ENCODE results near the gene SLC9A7.
A peak's percentile ranks its signal among the peaks of the same experiment; 100 is the strongest.

SLC9A7 gene

DNA sequence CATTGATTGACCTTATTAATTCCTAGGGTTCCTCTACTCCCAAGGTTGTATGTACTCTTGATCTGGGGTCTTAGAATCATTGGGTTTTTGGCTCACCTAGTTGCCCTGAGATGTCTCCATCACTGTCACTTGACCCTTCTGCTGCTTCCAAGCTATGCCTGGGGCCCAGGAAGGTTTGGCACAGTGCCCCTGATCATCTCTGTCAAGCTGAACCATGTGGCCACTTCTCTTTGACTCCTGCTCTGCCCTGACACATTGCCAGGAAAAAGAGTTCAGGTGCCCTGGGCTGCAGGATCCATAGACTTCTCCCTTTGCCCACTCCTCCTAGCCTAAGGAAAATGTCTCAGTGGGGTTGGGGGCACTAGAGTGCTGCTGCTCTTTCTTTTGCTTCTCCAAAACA, 189.3 kb downstream of the SLC9A7 start:
- DNase-seq: no peak

DNA sequence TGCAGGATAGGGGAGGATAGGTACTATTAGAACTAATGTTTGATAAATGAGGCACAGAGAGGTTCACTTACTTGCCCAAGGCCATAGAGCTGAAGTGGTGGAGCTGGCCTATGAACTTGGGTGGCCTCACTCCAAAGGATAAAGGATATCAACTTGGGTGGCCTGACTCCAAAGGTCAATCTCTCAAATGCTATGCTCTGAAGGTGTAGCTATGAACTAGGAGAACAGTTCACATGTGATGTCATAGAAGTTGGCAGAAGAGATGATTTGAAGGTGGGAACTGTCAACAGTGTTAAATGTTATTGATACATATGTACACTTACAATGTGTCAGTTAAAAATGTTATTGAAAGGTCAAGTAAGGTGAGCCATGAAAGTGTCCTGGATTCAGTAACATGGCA, 191.5 kb downstream of the SLC9A7 start:
- DNase-seq: no peak

DNA sequence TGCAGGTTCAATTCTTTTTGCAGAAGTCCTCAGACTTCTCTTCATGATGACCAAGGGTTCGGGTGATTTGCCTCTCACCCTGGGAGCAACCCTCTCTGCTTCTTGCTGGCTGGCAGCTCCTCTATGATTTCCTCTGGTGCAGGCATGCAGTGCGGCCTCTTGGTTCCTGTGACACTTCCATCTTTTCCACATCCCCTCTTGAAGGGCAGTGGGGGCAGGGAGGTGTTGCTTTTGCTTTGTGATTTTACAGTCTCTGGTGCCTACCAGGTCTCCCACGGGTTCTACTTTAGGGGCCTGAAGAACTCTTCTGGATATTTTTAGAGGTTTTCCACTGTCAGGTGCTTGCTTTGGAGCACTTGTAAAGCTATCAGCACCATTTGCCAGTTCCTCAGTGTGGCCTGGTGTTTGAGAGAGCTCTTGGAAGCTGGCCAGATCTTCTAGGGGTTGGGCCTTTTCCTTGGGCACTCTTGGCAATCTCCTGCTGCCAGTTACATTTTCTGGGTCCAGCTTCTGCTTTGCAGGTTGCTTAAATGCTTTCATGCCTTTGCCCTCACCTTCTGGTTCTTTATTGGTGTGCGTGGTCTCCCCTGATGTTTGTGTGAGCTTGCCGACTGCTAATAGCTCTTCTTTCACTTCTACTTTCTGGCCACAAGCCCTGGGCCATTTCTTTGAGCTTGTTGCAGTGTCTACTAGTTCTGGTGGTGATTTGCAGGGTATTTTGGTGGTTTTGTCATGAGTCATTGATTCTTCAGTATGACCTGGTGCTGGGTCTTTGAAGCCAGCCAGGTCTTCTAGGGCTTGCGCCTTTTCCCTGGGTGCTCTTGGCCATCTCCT, 196.9 kb downstream of the SLC9A7 start:
- peak; percentile 60 for DNase-seq

DNA sequence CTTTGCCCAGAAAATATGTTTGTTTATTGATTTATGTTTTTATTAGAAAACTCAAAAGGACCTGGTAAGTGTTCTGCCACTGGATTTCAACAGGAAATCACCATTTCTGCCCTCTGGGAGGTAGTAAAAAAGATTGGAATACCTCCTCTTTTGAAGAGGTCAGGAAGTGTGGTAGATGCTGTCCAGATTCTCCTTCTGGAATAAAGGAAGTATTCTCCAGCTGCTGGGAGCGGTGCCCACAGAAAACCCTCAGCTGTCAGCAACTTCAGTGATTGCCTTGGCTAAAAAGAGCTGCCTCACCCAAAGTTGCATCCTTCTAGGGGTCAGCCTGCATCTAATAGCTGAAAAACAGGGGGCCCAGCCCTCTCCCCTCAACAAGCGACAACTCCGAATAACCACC, 199.9 kb downstream of the SLC9A7 start:
- no peak for DNase-seq

DNA sequence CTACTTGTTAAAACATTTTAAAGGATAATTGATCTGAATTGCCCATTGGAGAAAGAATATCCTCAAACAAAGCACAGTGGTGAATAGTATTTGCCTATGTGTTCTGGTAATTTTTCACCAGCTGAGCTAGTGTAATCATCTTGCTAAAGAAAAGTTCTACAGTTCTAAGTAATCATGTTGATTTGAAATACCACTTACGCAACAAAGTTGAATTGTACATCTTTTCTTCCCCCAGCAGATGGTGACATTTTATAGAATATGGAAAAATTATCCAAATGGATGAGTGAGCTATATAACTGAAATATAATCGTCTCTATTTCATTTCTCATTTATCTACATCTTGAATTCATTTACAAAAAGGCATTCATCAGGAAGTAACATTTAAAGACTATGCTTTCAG, 204.0 kb downstream of the SLC9A7 start:
- DNase-seq: no peak

DNA sequence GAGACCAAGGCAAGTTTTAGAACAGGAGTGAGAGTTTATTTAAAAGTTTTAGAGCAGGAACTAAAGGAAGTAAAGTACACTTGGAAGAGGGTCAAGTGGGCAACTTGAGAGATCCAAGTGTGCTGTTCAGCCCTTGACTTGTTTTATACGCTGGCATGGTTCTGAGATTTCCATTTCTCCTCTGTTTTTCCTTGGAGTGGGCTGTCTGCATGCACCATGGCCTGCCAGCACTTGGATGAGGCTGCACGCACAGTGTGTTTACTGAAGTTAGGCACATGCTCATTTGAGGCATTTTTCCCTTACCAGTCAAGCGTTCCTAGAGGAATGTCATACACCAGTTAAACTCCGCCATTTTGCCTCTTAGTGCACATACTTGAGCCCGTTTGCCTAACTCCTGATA, 205.0 kb downstream of the SLC9A7 start:
- no peak for DNase-seq

DNA sequence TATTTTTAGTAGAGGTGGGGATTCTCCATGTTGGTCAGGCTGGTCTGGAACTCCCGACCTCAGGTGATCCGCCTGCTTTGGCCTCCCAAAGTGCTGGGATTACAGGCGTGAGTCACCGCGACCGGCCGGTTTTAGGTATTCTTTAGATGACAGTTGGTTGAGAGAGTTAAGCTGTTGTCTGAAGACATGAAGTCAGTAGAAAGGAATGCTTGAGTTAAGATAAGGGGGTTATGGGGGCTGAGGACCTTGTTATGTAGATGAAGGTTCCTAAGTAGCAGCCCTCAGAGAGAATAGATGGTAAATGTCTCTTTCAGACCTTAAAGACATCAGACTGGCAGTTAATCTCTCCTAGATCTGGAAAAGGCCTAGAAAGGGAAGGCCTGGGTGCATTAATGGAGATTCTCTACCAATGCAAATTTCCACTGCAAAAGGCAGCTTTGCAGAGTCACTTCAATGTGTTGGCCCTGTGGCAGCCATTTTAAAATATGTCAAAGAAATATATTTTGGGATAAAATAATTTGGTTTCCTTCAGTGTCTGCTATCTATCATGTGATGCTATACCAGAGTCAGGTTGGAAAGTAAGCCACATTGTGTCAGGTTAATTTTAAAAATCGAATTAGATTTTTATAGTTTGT, 207.3 kb downstream of the SLC9A7 start:
- DNase-seq: no peak

DNA sequence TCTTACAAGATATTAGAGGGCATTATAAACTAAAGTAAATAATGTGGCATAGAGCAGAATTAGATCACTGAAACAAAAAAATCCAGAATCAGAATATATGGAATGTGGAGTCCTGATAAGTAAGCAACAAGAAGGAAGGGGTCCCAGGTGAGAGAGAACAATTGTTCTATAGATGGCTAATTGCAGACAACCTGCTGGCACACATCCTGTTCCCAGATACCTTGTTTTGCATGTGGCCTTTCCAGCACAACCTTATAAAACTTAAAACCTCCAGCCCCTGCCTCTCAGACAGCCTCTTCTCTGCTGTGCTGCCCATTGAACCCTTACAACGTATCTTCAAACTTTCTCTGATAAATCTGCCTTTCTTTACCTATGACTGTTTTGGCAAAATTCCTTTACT, 209.0 kb downstream of the SLC9A7 start:
- no peak for DNase-seq
